Activated CD4-positive, alpha-beta T cell treated with anti-CD3 and anti-CD28 coated beads, Interleukin-2, amount 50 U/mL, for 16 hours (primary cell): ENCODE measurements around the gene CIDEC.
"Not testable (repeated sequence)": the region's sequence is repeated elsewhere in the genome, so short reads cannot be mapped to it uniquely, and the experiment has no call there.

Experiments
- DNase-seq: peaks from one replicate; pipeline ENCODE4 v3.0.0-alpha.2; 2020

CIDEC gene

DNA sequence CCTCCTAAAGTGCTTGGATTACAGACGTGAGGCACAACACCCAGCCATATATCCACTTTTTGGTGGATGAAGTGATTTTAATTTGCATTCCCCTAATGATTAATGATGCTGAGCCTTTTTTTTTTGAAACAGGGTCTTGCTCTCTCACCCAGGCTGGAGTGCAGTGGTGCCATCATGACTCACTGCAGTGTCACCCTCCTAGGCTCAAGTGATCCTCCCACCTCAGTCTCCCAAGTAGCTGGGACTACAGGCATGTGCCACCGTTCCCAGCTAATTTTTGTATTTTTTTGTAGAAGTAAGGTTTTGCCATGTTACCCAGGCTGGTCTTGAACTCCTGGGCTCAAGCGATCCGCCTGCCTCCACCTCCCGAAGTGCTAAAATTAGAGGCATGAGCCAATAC lies 8.0 kb downstream of the CIDEC start:
- DNase-seq, result not testable (repeated sequence)

DNA sequence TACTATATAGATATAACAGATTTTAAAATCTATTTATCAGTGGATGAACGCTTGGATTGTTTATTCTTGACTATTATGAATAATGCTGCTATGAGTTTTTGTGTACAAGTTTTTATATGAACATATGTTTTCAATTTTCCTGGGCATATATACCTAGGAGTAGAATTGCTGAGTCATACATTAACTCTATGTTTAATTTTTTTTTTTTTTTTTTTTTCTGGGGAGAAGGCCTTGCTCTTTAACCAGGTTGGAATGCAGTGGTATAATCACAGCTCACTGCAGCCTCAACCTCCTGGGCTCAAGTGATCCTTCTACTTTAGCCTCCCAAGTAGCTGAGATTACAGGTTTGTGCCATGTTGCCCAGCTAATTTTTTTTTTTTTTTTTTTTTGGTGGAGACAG lies 9.1 kb downstream of the CIDEC start:
- no peak for DNase-seq

DNA sequence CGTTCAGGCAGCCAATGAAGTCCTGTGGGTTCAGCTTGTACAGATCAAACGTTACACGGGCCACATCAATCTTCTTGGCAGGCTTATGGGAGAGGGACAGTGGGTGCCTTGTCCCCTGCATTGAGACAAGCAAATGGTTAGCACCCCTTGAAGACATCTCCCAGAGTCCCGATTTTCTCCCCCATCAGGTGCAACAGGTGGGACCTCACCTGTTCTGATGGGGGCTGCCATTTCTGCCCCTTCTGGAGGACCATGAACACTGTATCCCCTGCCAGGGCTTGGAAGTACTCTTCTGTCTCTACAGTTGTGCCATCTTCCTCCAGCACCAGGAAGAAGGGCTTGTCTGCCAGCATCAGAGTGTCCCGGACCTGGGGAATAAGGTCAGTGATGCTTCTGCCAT lies 10.1 kb downstream of the CIDEC start:
- DNase-seq, result no peak

DNA sequence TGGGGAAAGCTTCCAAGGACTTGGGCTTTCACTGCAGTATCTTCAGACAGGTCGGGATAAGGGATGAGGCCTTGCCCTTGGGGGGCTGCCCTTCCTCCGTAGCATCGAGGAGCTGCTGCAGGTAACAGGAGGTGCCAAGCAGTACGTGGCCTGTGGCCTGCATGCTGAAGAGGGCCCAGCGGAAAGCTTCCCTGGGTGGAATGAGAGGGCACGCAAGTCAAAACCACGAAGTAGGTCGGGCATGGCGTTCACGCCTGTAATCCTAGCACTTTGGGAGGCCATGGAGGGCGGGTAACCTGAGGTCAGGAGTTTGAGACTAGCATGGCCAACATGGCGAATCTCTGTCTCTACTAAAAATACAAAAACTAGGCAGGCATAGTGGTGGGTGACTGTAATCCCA lies 12.9 kb downstream of the CIDEC start:
- no peak for DNase-seq

DNA sequence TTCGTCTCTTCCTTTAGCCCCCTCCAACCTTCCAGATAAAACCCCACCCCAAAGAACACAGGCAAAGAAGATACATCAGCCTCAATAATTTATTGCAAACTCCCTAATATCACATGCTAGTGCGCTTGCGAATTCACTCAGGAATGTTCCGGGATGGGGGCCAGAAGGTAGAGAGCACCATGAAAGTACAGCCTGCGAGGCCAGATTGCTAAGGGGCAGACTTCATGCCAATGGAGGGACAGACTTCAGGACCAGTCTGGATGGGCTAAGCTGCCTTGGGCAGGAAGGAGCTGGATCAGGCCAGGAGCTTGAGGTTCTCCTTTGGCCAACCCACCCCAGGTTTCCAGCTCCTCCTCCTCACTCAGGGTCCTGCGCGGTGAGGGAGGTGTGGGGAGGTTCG lies 13.4 kb downstream of the CIDEC start:
- DNase-seq, result no peak

DNA sequence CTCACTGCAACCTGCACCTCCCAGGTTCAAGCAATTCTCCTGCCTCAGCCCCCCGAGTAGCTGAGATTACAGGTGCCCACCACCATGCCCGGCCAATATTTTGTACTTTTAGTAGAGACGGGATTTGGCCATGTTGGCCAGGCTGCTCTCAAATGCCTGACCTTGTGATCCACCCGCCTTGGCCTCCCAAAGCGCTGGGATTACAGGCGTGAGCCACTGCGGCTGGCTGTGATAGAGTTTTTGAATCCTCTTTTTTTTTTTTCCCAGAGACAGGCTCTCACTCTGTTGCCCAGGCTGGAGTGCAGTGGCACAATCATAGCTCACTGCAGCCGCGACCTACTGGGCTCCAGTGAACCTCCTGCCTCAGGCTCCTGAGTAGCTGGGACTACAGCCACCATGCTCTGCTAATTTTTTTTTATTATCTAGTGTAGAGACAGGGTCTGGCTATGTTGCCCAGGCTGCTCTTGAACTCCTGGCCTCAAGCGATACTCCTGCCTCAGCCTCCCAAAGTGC lies 14.9 kb downstream of the CIDEC start:
- DNase-seq, result not testable (repeated sequence)

DNA sequence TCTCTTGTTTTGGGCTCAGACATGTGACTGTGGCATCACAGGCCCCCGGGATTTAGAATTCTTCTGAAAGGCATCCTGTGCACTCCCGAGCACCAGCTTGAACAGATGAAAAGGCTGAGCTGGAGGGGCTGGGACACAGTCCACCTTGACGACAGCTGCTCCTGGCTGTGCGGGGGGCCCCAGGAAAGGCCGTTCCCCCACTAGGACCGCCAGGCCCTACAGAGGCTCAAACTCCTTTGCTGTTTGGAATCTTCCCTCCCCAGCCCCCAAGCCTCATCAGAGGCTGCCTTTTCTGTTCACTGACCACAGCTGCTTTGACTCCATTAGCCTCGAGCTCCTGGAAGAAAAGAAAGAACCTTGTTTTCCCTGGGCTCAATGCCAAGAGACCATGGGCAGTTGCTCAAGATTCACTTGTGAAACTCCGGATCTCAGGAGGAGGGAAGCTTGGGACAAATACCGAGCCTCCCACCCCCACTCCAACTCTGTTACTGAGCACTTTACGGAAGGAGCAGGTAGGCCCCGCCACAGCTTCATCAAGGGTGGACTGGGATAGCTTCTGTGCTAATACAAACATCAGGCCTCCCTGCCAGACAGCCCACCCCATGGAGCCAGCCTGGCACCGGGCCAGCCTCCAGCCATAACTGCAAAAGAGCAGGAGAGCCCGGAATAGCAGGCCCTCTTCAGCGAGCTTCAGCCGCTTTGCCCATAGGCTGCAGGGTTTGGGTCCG lies 15.7 kb downstream of the CIDEC start:
- DNase-seq, result no peak

DNA sequence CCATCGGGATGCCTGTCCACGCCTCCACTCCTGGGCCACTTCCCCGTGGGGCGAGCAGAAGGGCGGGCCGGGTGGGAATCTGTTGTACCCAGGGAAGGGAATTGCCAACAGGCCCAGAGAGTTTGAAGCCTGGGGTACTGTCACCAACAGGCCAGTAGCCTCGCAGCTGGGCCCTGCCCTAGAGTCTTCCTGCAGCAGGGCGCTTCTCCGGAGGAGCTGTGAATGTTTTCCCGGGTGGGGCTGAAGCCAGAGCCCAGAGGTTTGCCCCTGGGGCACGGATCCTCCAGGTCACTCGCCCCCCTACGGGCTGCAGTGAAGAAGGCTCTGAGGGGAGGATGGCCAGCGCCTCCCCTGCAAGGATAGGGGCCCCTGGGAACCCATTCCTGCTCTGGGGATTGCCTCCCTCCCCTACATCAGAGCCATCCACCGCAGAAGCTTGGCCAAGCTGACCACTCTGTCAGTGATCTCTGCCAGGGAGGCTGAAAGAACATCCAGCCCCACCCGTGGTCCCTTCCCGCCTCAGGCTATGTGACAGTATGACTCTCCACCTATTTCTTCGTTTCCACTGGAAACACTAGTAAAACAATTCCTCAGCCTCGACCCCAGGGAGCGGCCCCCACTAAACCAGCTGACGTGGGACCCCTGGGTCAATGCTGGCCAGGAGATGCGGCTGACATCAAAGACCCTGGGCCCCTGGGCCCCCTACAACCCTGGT lies 16.8 kb downstream of the CIDEC start:
- no peak for DNase-seq

DNA sequence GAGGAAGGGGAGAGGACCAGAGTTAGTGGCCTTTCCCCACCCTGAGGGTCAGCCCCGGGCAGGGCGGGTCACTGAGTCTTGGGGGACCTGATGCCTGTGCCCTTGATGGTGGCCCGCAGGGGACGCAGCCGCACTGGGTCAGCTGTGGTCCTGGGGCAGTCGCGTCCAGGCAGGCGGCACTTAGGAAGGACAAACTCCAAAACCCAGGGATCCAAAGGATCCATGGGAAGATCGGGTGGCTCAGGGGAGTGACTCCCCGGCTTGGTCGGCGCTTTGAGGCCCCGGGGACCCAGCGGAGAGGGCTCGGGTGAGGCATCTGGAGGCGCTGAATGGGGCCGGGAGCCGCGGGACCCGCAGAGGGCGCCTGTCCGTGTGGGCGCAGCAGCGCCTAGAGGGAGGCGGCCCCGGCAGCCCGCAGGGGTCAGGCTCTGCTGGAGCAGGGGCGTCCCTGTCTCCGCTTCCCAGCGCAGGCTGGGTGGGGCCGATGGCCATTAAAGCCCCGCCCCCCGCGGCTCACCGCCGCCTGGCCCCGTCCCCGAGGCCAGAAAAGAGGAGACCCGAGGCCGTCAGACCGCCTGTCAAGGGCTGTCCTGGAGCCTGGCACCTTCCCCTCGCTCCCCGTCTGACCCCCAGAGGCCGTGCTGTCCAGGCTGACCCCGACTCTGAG lies 17.5 kb downstream of the CIDEC start:
- no peak for DNase-seq

DNA sequence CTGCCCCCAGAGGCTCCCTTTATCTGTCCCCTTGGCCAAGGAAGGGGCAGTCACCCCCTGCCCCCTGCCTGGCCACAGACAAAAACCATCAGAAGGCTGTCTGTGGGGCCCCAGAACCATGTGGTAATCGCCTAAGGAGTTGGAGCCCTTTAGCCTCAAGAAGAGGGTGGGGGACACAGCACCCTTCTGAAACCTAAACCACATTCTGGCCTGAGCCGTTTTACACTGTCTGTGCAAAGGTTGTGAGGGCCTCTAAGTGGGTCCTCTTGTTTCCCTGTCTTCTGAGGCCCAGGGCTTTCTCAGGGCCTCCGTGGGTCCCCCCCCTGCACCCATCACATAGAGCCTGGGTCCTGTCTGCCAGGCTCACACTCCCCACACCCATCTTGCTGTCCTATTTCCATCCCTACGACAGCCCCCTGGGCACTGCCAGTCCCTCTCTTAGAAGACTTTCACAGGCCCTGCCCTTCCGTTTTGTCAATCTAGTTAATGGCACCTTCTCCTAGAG lies 18.4 kb downstream of the CIDEC start:
- DNase-seq, result no peak

DNA sequence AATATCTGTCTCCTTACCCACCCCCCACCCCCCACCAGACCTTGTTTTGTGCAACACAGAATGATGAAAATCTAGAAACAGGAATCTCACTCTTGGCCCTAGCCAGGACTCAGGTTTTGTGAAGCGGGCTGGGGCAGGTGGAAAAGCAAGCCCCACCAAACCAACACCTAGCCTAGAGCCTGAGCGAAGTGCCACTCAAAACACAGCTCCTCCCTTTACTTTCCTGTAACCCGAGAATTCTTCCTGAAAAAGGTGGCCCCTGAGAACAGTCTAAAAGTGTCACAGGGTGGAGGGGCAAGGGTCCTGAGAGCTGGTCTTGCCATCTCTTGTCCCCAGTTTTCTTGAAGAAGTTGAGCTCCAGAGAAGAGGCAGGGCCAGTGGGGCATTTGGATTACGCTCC lies 18.9 kb downstream of the CIDEC start:
- DNase-seq, result no peak

DNA sequence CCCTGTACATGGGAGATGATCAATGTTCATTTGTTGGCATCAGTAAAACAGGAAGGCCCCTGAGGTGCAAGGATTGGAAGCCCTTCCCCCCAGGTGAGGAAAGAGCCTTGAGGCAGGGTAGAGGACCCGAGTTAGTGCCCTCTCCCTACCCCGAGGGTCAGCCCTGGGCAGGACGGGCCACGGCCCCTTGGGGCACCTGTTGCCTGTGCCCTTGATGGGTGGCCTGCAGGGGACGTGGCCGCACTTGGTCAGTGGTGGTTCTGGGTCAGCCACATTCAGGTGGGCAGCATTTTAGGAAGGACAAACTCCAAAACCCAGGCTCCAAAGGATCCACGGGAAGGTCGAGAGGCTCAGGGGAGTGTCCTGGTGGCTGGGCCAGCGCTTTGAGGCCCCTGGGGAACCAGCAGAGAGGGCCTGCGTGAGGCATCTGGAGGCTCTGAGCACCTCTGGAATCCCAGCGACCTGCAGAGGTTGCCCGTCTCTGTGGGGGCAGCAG lies 20.5 kb downstream of the CIDEC start:
- DNase-seq, result no peak

DNA sequence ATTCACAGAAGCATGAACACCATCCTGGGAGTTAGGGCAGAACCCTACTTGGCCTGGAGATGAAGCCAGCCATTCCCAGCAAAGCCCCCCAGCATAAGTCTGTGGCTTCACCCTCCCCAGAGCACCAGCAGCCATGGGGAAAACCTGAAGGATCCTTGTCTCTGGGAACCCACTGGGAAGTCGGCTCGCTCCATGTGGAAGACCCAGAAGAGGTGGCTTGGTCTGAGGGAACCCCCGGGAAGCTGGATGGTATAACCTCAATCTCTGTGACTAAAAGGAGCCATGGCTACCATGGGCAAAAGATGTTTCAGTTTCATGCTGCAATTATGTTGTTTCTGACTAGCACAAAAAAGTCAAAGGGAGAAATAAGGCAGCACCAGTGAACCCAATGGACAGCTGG lies 24.5 kb downstream of the CIDEC start:
- DNase-seq, result no peak

DNA sequence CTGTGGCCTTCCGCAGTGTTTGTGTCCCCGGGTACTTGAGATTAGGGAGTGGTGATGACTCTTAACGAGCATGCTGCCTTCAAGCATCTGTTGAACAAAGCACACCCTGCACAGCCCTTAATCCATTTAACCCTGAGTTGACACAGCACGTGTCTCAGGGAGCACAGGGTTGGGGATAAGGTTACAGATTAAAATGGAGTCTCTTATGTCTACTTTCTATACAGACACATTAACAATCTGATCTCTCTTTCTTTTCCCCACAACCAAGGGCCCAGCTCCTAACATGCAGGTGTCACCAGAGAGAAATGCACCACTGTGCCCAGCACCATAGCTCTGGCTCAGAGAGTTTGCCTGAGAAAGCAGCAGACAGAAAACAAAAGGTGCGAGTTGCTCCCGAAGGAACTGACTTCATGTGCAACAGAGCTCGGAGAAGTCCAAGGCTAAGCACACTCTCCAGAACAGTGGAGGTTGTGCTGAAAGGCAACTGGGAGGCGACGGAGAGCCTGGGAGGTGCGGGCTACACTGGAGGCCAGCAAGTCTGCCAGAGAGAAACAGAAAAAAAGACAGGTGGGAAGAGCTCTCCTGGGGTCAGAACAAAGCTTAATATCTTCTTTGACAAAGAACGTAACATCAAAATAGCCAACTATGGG lies 25.6 kb downstream of the CIDEC start:
- not testable (repeated sequence) for DNase-seq

DNA sequence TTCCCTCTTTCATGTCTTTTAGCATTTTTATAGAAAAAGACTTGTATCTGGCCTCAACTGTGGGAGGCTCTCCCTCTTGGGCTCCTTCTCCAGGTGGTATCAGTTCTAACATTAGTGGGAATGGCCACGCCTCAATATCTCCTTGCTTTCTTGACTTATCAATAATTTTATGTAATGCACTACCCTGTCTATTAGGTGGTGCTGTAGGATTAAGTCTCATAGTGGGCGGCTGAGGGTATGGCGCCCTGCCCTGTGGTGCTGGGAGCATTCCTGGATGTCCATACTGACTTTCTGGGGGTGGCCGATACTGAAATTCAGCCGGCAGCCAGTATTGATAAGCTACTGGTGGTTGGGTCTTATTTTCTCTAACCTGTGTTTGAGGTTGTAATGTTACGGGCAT lies 27.5 kb downstream of the CIDEC start:
- DNase-seq, result no peak

DNA sequence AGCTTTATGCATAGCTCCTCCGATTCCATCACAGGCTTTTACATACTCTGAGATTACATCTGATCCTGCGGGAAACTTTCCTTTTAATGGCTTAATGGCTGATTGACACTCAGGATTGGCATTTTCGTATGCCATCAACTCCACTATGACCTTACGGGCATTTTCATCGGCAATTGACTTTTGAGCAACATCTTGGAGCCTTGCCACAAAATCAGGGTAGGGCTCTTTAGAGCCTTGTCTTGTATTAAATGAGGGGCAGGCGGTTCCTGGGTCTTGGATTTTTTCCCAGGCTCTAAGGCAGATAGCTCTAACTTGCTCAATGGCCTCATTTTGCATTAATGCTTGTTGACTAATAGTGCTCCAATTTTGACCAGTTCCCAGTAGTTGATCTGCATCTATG lies 28.1 kb downstream of the CIDEC start:
- not testable (repeated sequence) for DNase-seq

DNA sequence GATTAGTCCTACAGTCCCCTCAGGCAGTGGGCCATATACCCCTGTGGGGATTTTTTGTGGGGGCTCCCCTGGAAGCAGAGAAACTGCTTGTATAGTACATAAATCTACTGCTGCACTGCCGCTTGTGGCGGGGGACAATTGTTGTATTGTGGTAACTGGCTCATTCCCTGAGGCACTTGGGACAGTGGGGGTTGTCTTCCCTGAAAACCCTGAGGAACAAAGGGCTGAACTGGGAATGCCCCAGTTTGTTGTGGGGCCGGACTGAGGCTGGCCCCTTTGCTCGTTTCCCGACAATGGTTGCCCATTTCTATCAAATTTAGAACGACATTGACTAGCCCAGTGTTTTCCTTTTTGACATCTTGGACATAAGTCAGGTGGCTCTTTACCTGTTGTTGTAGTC lies 28.7 kb downstream of the CIDEC start:
- not testable (repeated sequence) for DNase-seq

DNA sequence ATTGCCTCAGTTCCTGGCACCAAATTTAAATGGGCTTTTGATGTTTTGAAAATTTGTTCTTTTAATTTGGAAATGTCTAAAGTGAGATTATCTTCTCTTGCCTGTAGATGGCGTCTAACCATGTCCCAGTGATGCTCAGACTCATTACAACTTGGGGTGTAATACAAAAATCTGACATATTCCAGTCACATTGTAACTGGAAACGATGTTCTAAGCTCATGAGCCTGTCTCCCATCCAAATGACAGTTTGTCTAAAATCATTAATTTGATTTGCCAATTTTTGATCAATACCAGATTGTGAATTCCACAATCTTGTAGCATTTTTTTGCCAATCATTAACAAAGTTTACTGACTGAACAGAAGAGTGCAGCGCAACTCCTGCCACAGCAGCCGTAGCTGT lies 31.2 kb downstream of the CIDEC start:
- peak; percentile 49 for DNase-seq

DNA sequence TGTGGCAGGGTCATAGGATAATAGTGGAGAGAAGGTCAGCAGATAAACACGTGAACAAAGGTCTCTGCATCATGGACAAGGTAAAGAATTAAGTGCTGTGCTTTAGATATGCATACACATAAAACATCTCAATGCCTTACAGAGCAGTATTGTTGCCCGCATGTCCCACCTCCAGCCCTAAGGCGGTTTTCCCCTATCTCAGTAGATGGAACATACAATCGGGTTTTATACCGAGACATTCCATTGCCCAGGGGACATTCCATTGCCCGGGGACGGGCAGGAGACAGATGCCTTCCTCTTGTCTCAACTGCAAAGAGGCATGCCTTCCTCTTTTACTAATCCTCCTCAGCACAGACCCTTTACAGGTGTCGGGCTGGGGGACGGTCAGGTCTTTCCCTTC lies 32.2 kb downstream of the CIDEC start:
- not testable (repeated sequence) for DNase-seq

DNA sequence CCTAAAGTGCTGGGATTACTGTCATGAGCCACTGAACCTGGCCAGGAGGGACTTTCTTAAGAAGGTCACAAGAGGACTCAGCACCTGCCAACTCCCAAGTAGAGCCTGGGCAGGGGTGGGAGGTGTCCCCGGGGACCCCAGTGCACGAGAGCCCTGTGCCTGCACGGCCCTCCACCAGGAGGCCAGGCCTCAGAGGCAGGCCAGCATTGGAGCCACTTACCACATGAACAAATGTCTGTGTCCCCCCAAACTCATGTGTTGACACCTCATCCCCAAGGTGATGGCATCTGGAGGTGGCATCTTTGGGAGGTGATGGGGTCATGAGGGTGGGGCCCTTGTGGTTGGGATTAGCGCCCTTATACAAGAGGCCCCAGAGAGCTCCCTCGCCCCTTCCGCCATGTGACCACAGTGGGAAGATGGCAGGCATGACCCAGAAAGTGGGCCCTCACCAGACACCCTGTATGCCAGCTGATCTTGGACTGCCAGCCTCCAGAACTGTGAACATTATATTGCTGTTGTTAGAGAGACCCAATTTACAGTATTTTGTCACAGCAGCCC lies 33.0 kb downstream of the CIDEC start:
- no peak for DNase-seq

DNA sequence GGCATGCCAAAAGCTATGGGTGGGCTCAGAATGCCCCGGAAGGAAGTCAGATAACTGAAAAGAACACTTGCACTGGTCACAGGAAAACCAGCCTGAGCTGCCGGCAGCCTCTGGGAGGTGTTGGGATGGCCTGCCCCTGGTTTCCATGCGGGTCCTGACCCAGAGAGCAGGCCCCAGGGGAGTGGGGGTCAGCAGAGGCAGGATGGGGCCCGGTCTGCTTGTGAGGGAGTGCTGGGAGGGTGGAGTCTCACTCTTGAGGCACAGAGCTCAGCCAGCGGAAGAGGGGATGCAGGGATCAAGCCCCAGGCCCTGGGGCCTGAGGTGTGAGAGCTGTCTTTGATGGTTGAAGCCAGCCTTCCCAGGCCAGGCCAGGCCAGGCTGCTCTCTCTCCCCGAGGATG lies 33.8 kb downstream of the CIDEC start:
- DNase-seq, result no peak

DNA sequence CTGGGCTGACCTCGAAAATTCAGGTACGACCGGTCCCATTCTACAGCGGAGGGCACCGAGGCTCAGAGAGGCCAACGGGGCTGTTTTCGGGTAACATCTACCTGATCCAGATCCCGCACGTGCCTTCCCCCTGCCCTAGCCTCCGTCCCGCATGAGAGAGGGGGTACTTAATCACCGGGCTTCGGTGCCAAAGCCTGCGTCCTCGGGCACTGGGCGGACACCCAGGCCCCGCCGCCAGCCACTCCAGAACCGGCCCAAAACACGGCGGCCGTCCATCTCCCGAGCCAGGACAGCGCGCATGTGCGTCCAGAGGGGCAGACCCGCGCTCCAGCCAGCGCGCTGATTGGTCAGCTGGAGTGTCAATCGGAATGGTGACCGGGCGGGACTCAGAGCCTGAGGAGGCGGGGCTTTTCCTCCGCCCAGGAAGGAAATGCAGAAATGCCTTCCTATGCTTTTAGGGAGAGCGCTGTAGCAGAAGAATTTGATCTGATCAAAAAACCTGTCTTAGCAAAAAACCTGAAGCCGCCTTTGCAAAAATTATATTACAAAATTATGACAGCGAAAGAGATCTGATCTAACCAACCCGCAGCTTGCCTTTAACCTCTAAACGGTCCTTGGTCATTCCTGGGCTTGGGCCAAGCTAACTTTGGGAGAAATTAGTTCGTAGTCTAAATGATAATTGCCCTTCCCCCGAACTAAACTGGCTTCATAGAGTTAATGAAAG lies 36.2 kb downstream of the CIDEC start, which contains the start of gene RPUSD3:
RPUSD3 (minus strand) TSS at position 294 of the 724 bp plus-strand sequence; CDS start at position 276, 18 bp downstream.
- DNase-seq, result peak; percentile 97
